ENCODE data around the gene FADS3.

DNA sequence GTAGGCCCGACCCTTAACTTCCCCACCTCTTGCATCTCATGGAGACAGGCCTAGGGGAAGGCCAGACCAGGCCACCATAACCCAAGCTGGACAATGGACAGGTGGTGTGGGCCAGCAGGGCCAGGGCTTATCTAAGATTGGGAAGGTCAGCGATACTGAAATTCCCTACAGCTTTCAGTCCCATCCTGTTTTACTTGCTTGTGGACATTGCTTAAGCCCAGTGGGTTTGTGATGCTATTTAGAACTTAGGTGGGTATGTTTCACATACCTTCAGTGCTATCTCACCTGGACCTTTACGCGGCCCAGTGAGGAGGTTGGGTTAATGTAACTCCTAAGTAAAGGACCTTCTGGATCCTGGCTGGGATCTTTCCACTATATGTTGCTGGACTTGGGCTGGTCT lies 61.5 kb downstream of the FADS3 start:
- TF ChIP-seq MZF1 (CRISPR knock-in tag; IDR thresholded peaks at IDR 0.05; ENCODE audit: borderline replicate concordance) (no peak), ZNF317 (CRISPR knock-in tag; IDR thresholded peaks at IDR 0.05) (no peak), CTCF (CRISPR knock-in tag; IDR thresholded peaks at IDR 0.05) (no peak), SMAD3 (CRISPR knock-in tag; IDR thresholded peaks at IDR 0.05) (no peak)
- TF ChIP-seq, protein P1, sequence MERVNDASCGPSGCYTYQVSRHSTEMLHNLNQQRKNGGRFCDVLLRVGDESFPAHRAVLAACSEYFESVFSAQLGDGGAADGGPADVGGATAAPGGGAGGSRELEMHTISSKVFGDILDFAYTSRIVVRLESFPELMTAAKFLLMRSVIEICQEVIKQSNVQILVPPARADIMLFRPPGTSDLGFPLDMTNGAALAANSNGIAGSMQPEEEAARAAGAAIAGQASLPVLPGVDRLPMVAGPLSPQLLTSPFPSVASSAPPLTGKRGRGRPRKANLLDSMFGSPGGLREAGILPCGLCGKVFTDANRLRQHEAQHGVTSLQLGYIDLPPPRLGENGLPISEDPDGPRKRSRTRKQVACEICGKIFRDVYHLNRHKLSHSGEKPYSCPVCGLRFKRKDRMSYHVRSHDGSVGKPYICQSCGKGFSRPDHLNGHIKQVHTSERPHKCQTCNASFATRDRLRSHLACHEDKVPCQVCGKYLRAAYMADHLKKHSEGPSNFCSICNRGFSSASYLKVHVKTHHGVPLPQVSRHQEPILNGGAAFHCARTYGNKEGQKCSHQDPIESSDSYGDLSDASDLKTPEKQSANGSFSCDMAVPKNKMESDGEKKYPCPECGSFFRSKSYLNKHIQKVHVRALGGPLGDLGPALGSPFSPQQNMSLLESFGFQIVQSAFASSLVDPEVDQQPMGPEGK (CRISPR knock-in tag; IDR thresholded peaks at IDR 0.05), result no peak
